Type B pancreatic cell (in vitro differentiated cells): ENCODE results near the gene NGEF. TPM values are rescaled to one million over a fixed set of nuclear protein-coding genes. Genes with fewer than 3 reads are reported as not detected.

ENCODE experiments used
- DNase-seq: peaks from one replicate; pipeline ENCODE4 v3.0.0; 2021; ENCODE audit warnings: mixed read lengths; ENCODE audit not compliant: unreplicated experiment; ENCODE audit errors: extremely low spot score
- H3K27ac Mint-ChIP-seq: 2 replicates; pipeline ENCODE4 v1.8.0; 2021; ENCODE audit warnings: mild to moderate bottlenecking, mixed read lengths
- H3K27me3 Mint-ChIP-seq: 2 replicates; pipeline ENCODE4 v1.8.0; 2021; ENCODE audit warnings: mixed read lengths
- H3K36me3 Mint-ChIP-seq: 2 replicates; pipeline ENCODE4 v1.8.0; 2021; ENCODE audit warnings: mixed read lengths
- H3K4me1 Mint-ChIP-seq: one replicate; pipeline ENCODE4 v1.8.0; 2021; ENCODE audit warnings: mixed read lengths; ENCODE audit not compliant: unreplicated experiment
- H3K4me3 Mint-ChIP-seq: 2 replicates; pipeline ENCODE4 v1.8.0; 2021; ENCODE audit warnings: mild to moderate bottlenecking, mixed read lengths
- H3K9me3 Mint-ChIP-seq: 2 replicates; pipeline ENCODE4 v1.8.0; 2021; ENCODE audit warnings: mixed read lengths
- CTCF ChIP-seq: fragments of 200-600 bp; sonication (generic); conservative IDR thresholded peaks from 2 replicates; pipeline ENCODE4 v1.5.0; 2021; ENCODE audit warnings: antibody characterized with exemption, mild to moderate bottlenecking
- total RNA-seq: library from RNA; stranded (reverse); gene quantifications from 2 replicates; pipeline ENCODE4 v1.2.1, GENCODE V29; 2021; ENCODE audit warnings: low replicate concordance

NGEF gene
- total RNA-seq, 1 donor from 2014 or later, result 20.7 TPM

- no peaks in the 10 kb centered on the region for H3K9me3 Mint-ChIP-seq
- TF ChIP-seq CTCF, result no peak
- no peaks in the 10 kb centered on the region for H3K27me3 Mint-ChIP-seq
- no peaks in the 10 kb centered on the region for H3K36me3 Mint-ChIP-seq
- H3K27ac Mint-ChIP-seq, result no peak overlapping the region
- no peak overlapping the region for H3K4me3 Mint-ChIP-seq
- peak; percentile 47 for DNase-seq
- H3K4me1 Mint-ChIP-seq, result peaks cover 11% of the 10 kb centered on the region
Observed at GRCh38 chr2:232893834-232894233, 119.2 kb downstream of the NGEF start.

GRCh38 chr2:232892843-232893242 lies 120.2 kb downstream of the NGEF start:
- H3K4me3 Mint-ChIP-seq, result no peak overlapping the region
- no peak for TF ChIP-seq CTCF
- no peaks in the 10 kb centered on the region for H3K27me3 Mint-ChIP-seq
- no peak overlapping the region for H3K27ac Mint-ChIP-seq
- DNase-seq, result peak; percentile 62
- no peaks in the 10 kb centered on the region for H3K36me3 Mint-ChIP-seq
- no peaks in the 10 kb centered on the region for H3K9me3 Mint-ChIP-seq
- H3K4me1 Mint-ChIP-seq, result peaks cover 11% of the 10 kb centered on the region

GRCh38 chr2:232892221-232892620 lies 120.8 kb downstream of the NGEF start:
- no peaks in the 10 kb centered on the region for H3K9me3 Mint-ChIP-seq
- H3K4me3 Mint-ChIP-seq, result no peak overlapping the region
- no peak for DNase-seq
- H3K27ac Mint-ChIP-seq, result no peak overlapping the region
- no peak for TF ChIP-seq CTCF
- H3K27me3 Mint-ChIP-seq, result no peaks in the 10 kb centered on the region
- peaks cover 11% of the 10 kb centered on the region for H3K4me1 Mint-ChIP-seq
- no peaks in the 10 kb centered on the region for H3K36me3 Mint-ChIP-seq

- TF ChIP-seq CTCF, result no peak
- DNase-seq, result peak; percentile 42
- Mint-ChIP-seq H3K9me3 (no peaks in the 10 kb centered on the region), H3K4me3 (no peak overlapping the region), H3K27me3 (no peaks in the 10 kb centered on the region), H3K4me1 (peaks cover 11% of the 10 kb centered on the region), H3K36me3 (no peaks in the 10 kb centered on the region), H3K27ac (no peak overlapping the region)
Observed at GRCh38 chr2:232891621-232892071, 121.4 kb downstream of the NGEF start.

- Mint-ChIP-seq H3K4me3 (peak overlapping the region; percentile 57), H3K27me3 (no peaks in the 10 kb centered on the region), H3K4me1 (peaks cover 14% of the 10 kb centered on the region), H3K9me3 (no peaks in the 10 kb centered on the region), H3K36me3 (no peaks in the 10 kb centered on the region), H3K27ac (no peak overlapping the region)
- DNase-seq, result peak; percentile 64
- no peak for TF ChIP-seq CTCF
Observed at GRCh38 chr2:232890896-232891601, 122.0 kb downstream of the NGEF start.
